HG02571 (cell line): ENCODE data around the gene SLBP.

Source experiments
- ATAC-seq: cut with Tn5 transposase; IDR thresholded peaks from one replicate; pipeline ENCODE4 v1.9.1; 2021; ENCODE audit warnings: mild to moderate bottlenecking, moderate library complexity; ENCODE audit not compliant: unreplicated experiment

The SLBP gene

GRCh38 chr4:1749370-1749769 lies 37.3 kb upstream of the SLBP start:
- no peak for ATAC-seq

- ATAC-seq = no peak
Measured at GRCh38 chr4:1748465-1748995, 36.4 kb upstream of the SLBP start.

- ATAC-seq = no peak
Measured at GRCh38 chr4:1747603-1747967, 35.5 kb upstream of the SLBP start.

GRCh38 chr4:1746919-1747602 lies 34.9 kb upstream of the SLBP start:
- no peak for ATAC-seq

- ATAC-seq = no peak
Measured at GRCh38 chr4:1746265-1746691, 34.2 kb upstream of the SLBP start.

- no peak for ATAC-seq
Measured at GRCh38 chr4:1745697-1746096, 33.6 kb upstream of the SLBP start.

- ATAC-seq = no peak
Measured at GRCh38 chr4:1745165-1745564, 33.0 kb upstream of the SLBP start.

- ATAC-seq = no peak
Measured at GRCh38 chr4:1744552-1744951, 32.4 kb upstream of the SLBP start.

GRCh38 chr4:1743975-1744374 lies 31.9 kb upstream of the SLBP start:
- ATAC-seq = no peak

GRCh38 chr4:1743551-1743950 lies 31.4 kb upstream of the SLBP start:
- ATAC-seq = no peak

GRCh38 chr4:1741208-1741607 lies 29.1 kb upstream of the SLBP start:
- no peak for ATAC-seq

- no peak for ATAC-seq
Measured at GRCh38 chr4:1740021-1740545, 28.0 kb upstream of the SLBP start.

- ATAC-seq = no peak
Measured at GRCh38 chr4:1739358-1739757, 27.2 kb upstream of the SLBP start.

GRCh38 chr4:1738410-1738809 lies 26.3 kb upstream of the SLBP start:
- no peak for ATAC-seq

- ATAC-seq = no peak
Measured at GRCh38 chr4:1737666-1738065, 25.5 kb upstream of the SLBP start.

GRCh38 chr4:1736812-1737211 lies 24.7 kb upstream of the SLBP start:
- ATAC-seq = no peak

GRCh38 chr4:1735215-1735614 lies 23.1 kb upstream of the SLBP start:
- ATAC-seq = no peak

- no peak for ATAC-seq
Measured at GRCh38 chr4:1732911-1733310, 20.8 kb upstream of the SLBP start.

- ATAC-seq = no peak
Measured at GRCh38 chr4:1731180-1731579, 19.1 kb upstream of the SLBP start.

GRCh38 chr4:1730532-1731135 lies 18.5 kb upstream of the SLBP start:
- no peak for ATAC-seq

- no peak for ATAC-seq
Measured at GRCh38 chr4:1728061-1728980, 16.2 kb upstream of the SLBP start.
